Astrocyte (in vitro differentiated cells and primary cell): Measurements from ENCODE around the gene ARID5B. TPM values are rescaled to one million over a fixed set of nuclear protein-coding genes. Genes with fewer than 3 reads are reported as not detected.

Experiments
- DNase-seq: peaks from one replicate; pipeline ENCODE4 v3.0.0-alpha.2; 2010; ENCODE audit warnings: low read depth
- FAIRE-seq: peaks from 2 replicates; lab custom pipeline; 2011; peaks lifted over from hg19 to GRCh38; lab: Jason Lieb, UNC
- H2AFZ ChIP-seq: 2 replicates; pipeline ENCODE4 v1.6.0; 2012; ENCODE audit warnings: low read depth, low read length, inconsistent platforms
- H3K27ac ChIP-seq: 2 replicates; pipeline ENCODE4 v1.5.1; 2011; ENCODE audit warnings: low read depth, low read length, inconsistent platforms
- H3K27me3 ChIP-seq: 2 replicates; pipeline ENCODE4 v1.6.0; 2011; ENCODE audit warnings: low read length, inconsistent platforms; ENCODE audit not compliant: insufficient read depth
- H3K36me3 ChIP-seq: 2 replicates; pipeline ENCODE4 v1.5.1; 2011; ENCODE audit warnings: low read length, inconsistent platforms; ENCODE audit not compliant: insufficient read depth
- H3K4me1 ChIP-seq: 2 replicates; pipeline ENCODE4 v1.5.1; 2011; ENCODE audit warnings: low read length, inconsistent platforms; ENCODE audit not compliant: insufficient read depth
- H3K4me2 ChIP-seq: 2 replicates; pipeline ENCODE4 v1.6.0; 2012; ENCODE audit warnings: low read length, inconsistent platforms
- H3K4me3 ChIP-seq: 2 replicates; pipeline ENCODE4 v1.5.1; 2011; ENCODE audit warnings: low read depth, mild to moderate bottlenecking, low read length, inconsistent platforms; ENCODE audit not compliant: insufficient read depth
- H3K79me2 ChIP-seq: 2 replicates; pipeline ENCODE4 v1.6.0; 2012; ENCODE audit warnings: mild to moderate bottlenecking, low read length, inconsistent platforms; ENCODE audit not compliant: insufficient read depth
- H3K9ac ChIP-seq: 2 replicates; pipeline ENCODE4 v1.6.0; 2012; ENCODE audit warnings: mild to moderate bottlenecking, low read length, inconsistent platforms
- H3K9me3 ChIP-seq: 2 replicates; pipeline ENCODE4 v1.5.1; 2012; ENCODE audit warnings: low read depth, mild to moderate bottlenecking, low read length, inconsistent platforms; ENCODE audit not compliant: insufficient read depth
- H4K20me1 ChIP-seq: 2 replicates; pipeline ENCODE4 v1.6.0; 2012; ENCODE audit warnings: low read length, inconsistent platforms; ENCODE audit not compliant: insufficient read depth
- H3K27ac Mint-ChIP-seq: one replicate; pipeline ENCODE4 v1.8.0; 2021; ENCODE audit warnings: mild to moderate bottlenecking, mixed read lengths; ENCODE audit not compliant: unreplicated experiment
- H3K27me3 Mint-ChIP-seq: one replicate; pipeline ENCODE4 v1.8.0; 2021; ENCODE audit warnings: low read depth, mixed read lengths; ENCODE audit not compliant: unreplicated experiment
- H3K36me3 Mint-ChIP-seq: one replicate; pipeline ENCODE4 v1.8.0; 2021; ENCODE audit warnings: low read depth, mixed read lengths; ENCODE audit not compliant: unreplicated experiment
- H3K4me1 Mint-ChIP-seq: one replicate; pipeline ENCODE4 v1.8.0; 2021; ENCODE audit warnings: low read depth, mixed read lengths; ENCODE audit not compliant: unreplicated experiment
- H3K4me3 Mint-ChIP-seq: one replicate; pipeline ENCODE4 v1.8.0; 2021; ENCODE audit warnings: mild to moderate bottlenecking, moderate library complexity, mixed read lengths; ENCODE audit not compliant: unreplicated experiment
- H3K9me3 Mint-ChIP-seq: one replicate; pipeline ENCODE4 v1.8.0; 2021; ENCODE audit warnings: mild to moderate bottlenecking, mixed read lengths; ENCODE audit not compliant: unreplicated experiment
- CTCF ChIP-seq: IDR thresholded peaks from 2 replicates; pipeline ENCODE4 v1.5.1; 2011; ENCODE audit warnings: low read depth, mild to moderate bottlenecking, inconsistent platforms, low read length, moderate library complexity; ENCODE audit not compliant: insufficient read depth
- EZH2 ChIP-seq: IDR thresholded peaks from 2 replicates; pipeline ENCODE4 v1.6.1; 2012; ENCODE audit warnings: mild to moderate bottlenecking, low read length, inconsistent platforms; ENCODE audit not compliant: insufficient read depth
- total RNA-seq: library from RNA; stranded (reverse); gene quantifications from 2 replicates; pipeline ENCODE4 v1.2.1, GENCODE V29; 2021

Gene ARID5B
- total RNA-seq, 1 donor from 2014 or later: 66.0 TPM

- Histone ChIP-seq H3K27ac (peak overlapping the region; percentile 69), H4K20me1 (peaks cover 25% of the 10 kb centered on the region), H3K9me3 (no peaks in the 10 kb centered on the region), H2AFZ (no peak overlapping the region), H3K27me3 (no peaks in the 10 kb centered on the region), H3K79me2 (peaks cover 81% of the 10 kb centered on the region), H3K4me3 (peak overlapping the region; percentile 5), H3K4me1 (peaks cover 39% of the 10 kb centered on the region), H3K4me2 (peak overlapping the region; percentile 58), H3K36me3 (peaks cover 43% of the 10 kb centered on the region), H3K9ac (peak overlapping the region; percentile 32)
- peak overlapping the region; percentile 37 for H3K4me3 Mint-ChIP-seq
- FAIRE-seq (peak; percentile 66), DNase-seq (peak; percentile 89)
- H3K9me3 Mint-ChIP-seq: no peaks in the 10 kb centered on the region
- TF ChIP-seq CTCF (no peak), EZH2 (no peak)
- H3K36me3 Mint-ChIP-seq: peaks cover 49% of the 10 kb centered on the region
- no peaks in the 10 kb centered on the region for H3K27me3 Mint-ChIP-seq
- peak overlapping the region; percentile 94 for H3K27ac Mint-ChIP-seq
- peaks cover 51% of the 10 kb centered on the region for H3K4me1 Mint-ChIP-seq
Observed at GRCh38 chr10:62076891-62077290, 175.4 kb downstream of the ARID5B start.

DNA sequence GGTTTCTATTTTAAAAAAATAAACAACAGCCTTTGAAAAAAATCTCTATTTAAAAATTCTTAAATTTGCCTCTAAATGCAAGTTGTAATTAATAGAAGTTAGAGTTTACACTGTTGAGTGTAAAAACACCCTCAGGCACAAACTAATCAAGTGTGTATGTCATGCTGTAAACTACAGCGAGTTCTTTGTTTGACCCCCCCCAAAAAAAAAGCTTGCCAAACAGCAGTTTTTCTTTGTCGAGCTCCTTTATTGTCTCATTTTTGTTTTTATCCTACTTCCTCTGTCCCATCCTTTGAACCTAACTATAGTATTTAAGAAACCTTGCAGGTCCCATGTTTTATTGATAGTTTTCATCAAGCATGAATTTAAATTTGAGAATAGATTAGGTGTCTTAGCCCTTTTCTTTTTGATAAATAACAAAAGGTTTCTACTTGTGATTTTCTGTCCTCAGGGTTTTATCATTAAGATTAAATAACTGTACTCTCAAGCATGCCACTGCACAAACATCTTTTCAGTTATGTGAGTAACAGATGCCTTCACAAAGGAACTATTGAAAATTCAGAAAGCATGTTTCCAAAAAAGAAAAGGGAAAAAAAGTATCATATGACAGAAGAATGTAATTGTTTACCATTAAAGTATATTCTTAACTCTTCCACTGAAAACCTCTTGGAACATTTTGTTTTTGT, 176.0 kb downstream of the ARID5B start:
- DNase-seq (no peak), FAIRE-seq (no peak)
- peaks cover 37% of the 10 kb centered on the region for H3K36me3 ChIP-seq
- no peak overlapping the region for H2AFZ ChIP-seq
- H3K4me1 ChIP-seq: peaks cover 39% of the 10 kb centered on the region
- no peak overlapping the region for H3K4me3 ChIP-seq
- TF ChIP-seq EZH2: no peak
- TF ChIP-seq CTCF: no peak
- H3K9me3 ChIP-seq: no peaks in the 10 kb centered on the region
- no peaks in the 10 kb centered on the region for H3K27me3 Mint-ChIP-seq
- H3K79me2 ChIP-seq: peaks cover 80% of the 10 kb centered on the region
- H3K4me1 Mint-ChIP-seq: peaks cover 53% of the 10 kb centered on the region
- peak overlapping the region; percentile 58 for H3K4me2 ChIP-seq
- peak overlapping the region; percentile 94 for H3K27ac Mint-ChIP-seq
- peak overlapping the region; percentile 69 for H3K27ac ChIP-seq
- H3K9me3 Mint-ChIP-seq: no peaks in the 10 kb centered on the region
- H4K20me1 ChIP-seq: peaks cover 19% of the 10 kb centered on the region
- H3K36me3 Mint-ChIP-seq: peaks cover 46% of the 10 kb centered on the region
- no peaks in the 10 kb centered on the region for H3K27me3 ChIP-seq
- no peak overlapping the region for H3K4me3 Mint-ChIP-seq
- H3K9ac ChIP-seq: peak overlapping the region; percentile 32
